Kidney capillary endothelial cell (primary cell): ENCODE results near the gene PELO.
"Not testable (repeated sequence)": the region's sequence is repeated elsewhere in the genome, so short reads cannot be mapped to it uniquely, and the experiment has no call there.

Experiments
- DNase-seq: peaks from one replicate; pipeline ENCODE4 v3.0.0-alpha.2; 2018; ENCODE audit warnings: low spot score

Gene PELO, protein sequence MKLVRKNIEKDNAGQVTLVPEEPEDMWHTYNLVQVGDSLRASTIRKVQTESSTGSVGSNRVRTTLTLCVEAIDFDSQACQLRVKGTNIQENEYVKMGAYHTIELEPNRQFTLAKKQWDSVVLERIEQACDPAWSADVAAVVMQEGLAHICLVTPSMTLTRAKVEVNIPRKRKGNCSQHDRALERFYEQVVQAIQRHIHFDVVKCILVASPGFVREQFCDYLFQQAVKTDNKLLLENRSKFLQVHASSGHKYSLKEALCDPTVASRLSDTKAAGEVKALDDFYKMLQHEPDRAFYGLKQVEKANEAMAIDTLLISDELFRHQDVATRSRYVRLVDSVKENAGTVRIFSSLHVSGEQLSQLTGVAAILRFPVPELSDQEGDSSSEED

DNA sequence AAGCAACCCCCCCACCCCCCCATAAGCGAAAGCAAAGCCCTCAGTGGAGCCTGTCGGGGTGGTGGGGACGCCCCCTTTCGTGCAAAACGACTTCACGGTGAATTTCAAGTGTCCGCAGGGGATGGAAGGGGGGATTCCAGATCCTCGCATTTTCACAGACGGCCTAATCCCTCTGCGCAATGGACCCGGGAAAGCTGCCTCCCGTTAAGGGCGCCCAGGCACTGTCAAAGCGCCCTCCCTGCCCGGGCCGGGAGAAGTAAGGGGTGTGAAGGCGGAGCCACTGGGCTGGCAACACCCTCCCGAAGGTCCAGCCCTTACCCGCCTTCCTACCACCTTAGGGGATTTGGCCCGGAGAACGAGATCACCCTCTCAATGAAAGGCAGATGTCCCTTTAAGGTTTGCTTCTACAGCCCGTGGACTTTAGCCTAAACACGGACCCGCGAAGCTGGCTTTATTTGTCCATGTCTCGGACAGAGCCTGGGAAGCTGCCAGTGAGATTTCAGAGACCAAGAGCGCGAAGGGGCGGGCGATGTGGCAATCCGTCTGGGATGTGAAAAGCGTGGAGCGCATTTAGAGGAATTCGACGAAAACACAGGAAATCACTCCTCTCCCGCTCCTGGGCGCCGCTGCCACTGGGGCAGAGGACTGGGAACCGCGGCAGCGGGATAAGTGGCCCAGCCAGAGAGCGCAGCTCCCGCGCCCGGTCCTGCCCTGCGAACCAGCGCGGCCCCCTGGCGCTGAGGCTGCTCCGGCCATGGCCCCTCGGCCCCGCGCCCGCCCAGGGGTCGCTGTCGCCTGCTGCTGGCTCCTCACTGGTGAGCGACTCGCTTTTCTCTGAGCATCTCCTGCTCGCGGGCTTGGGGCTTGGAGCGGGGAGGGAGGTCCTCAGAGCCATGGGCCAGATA lies at the start of gene PELO, which contains the start of gene ITGA1:
PELO (plus strand) TSS at position 317 of the 905 bp plus-strand sequence. CDS start 12,479 bp downstream, outside the sequence.
ITGA1 (plus strand) TSS at position 317 of the 905 bp plus-strand sequence; CDS start at position 755, 438 bp downstream.
- DNase-seq, result peak; percentile 74

DNA sequence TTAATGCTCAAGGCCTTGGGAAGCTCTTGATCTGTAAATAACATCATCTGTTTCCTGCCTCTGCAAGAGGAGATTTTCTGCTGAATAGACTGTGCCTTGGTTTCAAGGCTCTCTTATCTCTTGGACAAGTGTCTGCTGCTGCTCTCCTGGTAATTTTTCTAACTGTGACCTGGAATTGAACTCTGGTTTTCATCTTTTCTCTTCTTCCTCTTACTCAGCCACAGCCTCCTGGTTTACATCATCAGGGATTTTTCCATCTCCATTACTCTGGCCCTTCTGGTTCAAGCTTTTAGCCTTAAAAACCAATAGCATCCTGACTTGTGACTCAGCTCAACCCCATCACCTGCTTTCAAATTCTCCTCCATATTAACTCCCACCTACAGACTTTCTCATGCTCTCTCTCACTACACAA lies 49.6 kb upstream of the PELO start:
- no peak for DNase-seq

DNA sequence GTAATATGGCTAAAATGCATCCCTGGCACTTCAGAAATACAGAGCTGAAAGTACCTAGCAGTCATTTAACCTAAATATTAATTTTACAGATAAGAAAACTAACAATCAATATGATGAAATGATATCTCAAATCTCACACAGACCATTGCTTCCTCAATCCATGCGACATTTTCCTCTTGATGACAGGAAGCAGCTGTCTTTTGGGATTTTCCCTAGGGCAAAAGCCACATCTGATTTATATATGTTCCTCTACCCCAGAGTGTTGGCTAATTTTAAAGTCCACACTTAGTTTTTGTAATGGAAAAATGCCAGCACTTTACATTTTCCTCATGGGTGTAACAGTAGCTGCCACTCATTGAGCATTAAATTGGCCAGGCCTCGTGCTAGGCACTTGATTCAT lies 47.7 kb upstream of the PELO start:
- no peak for DNase-seq

DNA sequence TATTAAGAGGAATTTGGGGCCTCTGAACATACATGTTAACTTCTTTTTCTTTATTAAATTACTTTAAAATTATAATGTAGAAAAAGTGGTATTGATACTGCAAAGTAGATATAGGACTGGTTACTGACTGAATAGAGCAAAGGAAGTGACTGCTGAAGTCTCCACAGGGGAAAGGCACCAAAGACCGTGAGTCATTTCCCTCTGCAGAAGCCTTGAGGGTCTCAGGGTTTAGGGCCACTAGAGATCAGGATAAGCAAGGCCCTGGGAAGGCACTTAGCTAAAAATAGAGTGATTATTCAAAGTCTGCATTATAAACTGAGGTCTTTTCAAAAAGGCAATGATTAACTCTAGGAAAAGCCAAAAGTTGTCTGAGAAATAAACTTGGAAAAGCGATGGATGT lies 44.7 kb upstream of the PELO start:
- DNase-seq, result peak; percentile 82

DNA sequence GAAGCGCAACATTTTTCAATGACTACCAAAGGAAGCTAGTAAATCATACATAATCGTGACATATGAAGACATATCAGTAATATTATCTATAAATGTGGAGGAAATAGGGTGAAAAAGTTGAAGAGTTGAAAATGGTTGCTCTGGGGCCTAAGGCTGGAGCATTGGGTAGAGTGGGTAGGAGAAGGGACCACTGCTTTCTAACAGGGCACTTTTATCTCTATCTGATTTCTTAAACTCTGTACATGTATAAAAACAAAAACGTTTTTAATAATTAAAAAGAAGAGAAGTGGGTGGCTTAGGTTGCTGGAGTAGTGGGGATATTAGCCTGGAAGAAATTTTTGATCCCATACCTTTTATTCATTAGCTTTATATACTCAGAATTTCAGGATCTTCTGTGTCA lies 44.2 kb upstream of the PELO start:
- DNase-seq, result peak; percentile 26

DNA sequence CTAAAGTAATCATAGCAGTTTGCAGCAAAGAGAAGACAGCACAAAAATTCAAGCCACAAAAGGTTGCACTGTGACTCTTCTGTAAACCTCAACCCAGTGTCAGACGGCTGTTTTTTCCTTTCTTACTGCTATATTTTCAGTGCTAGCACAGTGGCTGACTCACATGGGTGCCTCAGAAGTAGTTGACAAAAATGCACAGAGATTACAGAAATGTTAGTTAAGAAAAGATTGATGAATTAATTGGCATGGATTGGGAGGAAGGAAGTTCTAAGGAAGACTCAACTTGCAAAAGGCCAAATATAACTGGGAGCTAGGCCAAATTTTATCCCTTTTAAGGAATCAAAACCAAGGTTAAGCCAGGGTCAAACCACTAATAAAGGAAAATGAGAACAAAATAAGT lies 43.7 kb upstream of the PELO start:
- DNase-seq, result peak; percentile 66

DNA sequence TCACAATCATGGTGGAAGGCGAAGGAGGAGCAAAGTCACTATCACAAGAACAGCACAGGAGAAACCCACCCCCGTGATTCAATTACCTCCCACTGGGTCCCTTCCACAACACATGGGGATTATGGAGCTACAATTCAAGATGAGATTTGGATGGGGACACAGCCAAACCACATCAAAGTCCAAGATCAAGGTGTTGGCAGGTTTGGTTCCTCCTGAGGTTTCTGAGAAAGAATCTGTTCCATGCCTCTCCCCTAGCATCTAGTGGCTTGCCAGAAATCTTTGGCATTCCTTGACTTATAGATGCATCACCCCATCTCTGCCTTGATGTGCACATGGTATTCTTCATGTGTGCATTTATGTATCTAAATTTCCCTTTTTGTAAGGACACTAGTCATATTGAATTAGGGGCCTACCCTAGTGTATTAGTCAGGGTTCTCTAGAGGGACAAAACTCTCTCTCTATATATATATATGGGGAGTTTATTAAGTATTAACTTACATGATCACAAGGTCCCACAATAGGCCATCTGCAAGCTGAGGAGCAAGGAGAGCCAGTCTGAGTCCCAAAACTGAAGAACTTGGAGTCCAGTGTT lies 42.8 kb upstream of the PELO start:
- not testable (repeated sequence) for DNase-seq

DNA sequence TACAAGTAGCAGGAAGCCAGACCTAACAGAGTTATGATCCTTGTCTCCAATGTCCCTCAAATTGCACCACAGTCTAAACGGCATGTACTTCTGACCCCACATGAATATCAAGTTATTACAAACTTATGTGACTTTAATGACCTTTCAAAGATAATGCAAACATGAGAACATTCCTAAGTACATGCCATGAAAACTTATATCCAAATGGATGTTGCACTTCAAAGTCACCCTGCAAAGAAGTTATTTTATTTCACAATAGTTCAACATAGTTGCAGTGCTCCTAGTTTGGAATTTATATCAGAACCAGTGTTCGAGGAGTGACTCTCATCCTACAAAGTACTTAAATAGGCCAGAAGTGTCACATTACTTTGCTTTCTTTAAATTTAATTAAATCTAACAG lies 41.2 kb upstream of the PELO start:
- no peak for DNase-seq

DNA sequence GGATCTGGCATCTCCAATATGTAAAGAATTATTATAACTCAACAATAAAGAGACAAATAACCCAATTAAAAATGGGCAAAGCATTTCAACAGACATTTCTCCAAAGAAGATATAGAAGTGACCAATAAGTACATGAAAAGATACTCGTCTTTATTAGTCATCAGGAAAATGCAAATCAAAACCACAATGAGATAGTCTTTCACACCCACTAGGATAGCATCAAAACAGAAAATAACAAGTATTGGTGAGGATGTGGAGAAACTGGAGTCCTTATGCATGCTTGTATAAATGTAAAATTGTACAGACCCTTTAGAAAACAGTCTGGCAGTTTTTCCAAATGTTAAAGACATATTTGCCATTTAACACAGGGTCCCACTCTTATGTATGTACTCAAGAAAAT lies 39.1 kb upstream of the PELO start:
- DNase-seq, result no peak

DNA sequence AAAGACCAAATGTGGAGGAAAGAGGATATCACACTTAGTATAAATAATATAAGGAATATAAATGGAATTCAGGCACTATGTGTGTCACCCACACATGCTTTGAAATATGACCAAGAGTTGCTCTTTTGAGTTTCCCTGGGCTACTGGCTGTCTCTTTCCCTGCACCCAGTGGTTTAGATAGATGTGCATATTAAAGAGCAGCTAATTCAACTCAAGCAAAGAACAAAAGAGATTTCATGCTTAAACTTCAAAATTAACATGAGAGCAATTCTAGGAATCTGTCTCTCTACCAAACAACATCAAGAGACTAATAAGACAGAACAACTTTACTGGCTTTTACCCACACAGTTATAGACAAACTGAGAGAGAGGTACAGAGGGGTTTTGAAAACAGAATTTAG lies 38.0 kb upstream of the PELO start:
- no peak for DNase-seq

DNA sequence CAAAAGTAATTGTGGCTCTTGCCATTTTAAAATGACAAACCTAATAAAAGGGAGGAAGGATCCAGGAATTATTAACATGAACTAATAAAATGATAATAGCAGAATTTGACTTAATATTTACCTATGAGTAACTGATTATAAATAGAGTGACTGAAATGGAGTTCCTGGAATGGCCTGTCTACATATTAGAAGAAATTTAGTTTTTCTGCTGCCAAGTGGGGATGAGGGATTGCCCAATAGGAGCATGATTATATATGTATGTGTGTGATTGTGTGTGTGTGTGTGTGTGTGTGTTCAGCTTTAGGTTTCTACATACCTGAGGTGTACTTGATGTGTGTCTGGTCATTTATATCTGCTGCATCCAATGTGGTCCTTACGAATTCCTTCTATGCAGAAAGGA lies 36.6 kb upstream of the PELO start:
- DNase-seq, result no peak

DNA sequence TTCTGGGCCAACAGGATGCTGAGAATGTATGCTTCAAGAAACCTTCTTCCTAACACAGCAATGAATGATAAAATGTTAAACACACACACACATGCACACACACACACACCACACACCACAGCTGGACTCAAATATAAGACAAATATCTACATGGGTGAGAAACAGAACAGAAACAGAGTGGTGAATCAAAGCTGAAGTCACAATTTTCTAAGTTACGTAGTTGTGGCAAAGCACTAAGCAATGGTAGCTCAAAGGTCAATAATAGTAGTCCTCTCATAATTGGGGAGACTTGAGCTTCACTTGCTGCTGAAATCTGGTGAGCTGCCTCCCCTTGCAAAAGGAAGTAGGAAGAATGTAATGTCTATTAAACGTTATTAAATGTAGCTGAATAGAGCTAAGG lies 33.7 kb upstream of the PELO start:
- DNase-seq, result no peak

DNA sequence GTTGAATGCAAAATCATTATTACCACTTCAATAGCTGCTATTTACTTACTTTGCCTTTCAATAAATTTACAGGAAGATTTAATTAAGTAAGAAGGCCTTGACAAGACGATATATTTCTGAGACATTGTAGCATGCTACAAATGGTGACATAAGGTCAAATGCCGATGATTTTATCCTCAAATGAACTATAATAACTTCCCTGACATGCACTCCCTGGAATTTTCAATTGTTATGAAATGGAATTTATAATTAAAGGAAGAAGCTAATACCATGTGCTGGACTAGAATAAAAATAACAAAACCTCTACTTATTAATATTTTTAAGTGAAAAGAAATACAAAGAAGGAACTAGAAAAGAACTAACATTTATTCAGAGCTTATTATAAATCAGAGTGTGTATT lies 30.2 kb upstream of the PELO start:
- no peak for DNase-seq

DNA sequence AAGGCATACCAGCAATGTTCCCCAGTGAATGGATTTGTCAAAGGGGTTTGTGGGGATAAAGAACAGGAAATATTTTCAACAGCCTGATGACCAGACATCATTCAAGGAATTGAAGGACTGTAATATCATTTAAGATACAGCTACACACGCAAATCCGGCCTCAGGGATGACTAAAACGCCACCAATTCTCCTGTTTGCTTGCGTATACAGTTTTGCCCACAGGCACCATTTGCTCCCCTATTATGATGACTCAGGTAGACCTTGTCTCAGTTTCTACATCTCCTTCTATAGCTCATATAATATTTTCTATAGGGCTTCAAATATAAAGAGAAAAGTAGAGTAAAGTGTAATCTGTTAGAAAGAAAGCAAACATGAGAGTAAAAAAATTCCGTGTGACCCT lies 29.7 kb upstream of the PELO start:
- no peak for DNase-seq

DNA sequence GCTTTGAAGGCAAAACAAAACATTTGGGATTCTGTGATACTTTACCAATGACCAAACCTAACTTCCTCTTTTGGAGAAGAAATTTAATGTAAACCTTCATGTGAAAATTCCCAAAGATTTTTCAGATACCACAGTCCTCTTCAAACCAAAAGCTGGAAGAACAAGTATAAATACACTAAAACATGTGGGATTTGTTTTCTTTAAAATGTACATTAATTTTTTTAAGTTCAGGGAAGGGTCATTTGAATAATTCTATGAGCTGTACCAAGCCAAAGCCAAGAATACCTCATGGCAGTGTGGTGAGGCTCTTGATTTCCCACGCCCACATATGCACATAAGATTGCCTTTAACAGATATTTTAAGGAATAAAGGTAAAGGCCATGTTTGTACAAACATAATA lies 28.4 kb upstream of the PELO start:
- no peak for DNase-seq

DNA sequence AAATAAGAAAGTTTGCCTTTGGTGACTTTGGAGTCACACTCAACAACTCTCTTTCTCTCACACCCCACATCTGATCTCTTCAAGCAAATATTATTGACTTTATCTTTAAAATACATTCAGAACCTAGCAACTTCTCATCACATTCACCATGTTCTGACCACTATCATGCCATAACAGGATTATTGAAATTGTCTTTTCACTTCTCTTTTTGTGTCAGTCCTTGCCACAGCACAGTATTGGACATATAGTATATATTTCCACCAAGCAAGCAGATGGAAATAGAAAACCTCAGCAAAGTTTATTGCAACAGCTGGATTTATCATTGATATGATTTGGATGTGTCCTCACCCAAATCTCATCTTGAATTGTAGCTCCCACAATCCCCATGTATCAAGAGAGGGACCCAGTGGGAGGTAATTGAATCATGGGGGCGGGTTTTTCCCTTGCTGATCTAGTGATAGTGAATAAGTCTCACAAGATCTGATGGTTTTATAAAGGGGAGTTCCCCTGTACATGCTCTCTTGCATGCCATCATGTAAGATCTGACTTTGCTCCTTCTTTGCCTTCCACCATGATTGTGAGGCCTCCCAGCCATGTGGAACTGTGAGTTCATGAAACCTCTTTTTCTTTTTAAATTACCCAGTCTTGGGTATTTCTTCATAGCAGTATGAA lies 26.9 kb upstream of the PELO start:
- DNase-seq, result no peak

DNA sequence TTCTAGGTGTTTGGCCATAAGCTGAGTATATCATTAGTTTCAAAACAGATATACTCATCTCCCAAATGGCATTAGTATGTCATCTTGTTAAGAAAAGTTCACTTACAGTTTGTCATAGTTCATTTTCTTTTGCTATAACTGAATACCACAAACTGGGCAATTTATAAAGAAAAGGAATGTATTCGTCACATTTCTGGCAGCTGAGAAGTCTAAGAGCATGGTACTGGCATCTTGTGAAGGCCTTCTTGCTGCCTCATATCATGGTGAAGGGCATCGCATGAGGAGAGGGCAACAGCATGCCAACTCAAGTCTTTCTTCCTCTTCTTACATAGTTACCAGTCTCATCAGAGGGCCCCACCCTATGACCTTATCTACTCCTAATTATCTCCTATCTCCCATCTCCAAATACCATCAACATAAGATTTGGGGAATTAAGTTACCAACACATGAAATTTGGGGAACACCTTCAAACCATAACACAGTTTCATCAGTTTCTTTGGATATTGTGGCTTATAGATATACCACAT lies 20.4 kb upstream of the PELO start:
- no peak for DNase-seq

DNA sequence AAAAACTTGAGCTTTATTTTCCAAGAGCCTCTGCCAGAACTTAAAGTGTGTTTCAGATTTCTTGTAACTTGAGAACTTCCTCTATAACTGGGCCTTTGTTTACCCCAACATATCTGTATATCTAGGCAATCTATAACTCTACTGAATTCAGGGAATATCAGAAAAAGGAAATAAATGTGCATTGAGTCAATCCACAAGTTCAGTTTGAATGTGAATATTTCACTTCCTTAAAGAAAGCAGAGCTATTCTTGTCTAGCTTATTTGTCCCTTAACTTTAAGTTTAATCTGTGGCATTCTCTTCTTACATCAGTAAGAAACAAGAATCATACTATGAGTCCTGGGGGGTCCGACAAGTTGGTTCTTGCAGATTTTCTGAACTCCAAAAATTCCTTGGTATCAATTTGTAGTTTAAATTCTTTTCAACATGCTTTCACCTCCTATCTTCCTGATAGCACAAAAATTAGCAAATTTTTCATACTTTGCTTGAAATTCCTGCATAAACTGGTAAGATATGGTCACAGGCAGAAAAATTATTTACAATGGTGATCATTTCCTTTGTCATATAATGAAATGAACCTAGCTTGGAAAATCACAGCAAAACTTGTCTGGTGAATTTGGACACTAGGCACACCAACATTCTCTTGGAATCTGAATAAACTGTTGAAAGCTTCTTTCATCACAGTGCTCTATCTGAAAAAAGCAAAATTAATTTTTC lies 19.8 kb upstream of the PELO start:
- DNase-seq, result no peak

DNA sequence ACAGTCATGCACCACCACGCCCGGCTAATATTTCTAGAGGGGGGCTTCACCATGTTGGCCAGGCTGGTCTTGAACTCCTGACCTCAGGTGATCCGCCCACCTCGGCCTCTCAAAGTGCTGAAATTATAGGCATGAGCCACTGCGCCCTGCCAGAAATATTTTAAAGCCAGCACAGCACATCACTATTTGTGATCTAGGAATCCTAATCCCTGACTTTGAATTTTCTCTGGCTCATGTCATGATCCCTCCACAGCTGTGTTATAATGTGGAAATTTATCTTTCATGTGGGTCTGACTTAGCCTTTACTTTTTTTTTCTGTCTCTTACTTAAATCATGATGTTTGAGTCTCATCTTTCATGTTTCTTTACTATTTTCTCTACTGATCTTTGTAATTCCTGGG lies 18.7 kb upstream of the PELO start:
- DNase-seq, result no peak

DNA sequence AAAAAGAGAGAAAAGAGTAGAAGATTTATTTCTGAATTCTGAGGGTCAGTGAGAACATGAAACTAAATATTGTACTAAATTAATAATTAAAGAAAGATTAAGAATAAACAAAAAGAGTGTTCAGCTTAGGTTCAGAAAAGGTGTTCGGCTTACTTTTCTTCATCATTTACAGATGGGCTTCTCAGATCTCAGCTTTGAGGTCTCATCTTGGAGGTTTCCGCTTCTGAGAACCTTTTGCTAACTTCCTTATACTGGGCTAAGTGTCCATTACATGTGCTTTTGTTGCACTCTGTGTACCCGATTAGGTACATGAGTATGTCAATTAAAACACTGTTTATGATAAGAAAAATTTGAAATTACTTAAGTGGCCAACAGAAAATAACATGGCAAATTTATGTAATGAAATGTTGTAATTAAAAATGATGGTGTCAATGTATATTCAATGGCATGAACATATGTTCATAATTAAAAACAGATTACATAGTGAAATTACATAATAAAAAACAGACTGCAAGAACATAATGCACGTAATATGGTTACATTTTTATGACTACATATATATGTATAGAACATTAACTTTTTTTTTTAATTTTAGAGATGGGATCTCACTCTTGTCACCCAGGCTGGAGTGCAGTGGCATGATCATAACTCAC lies 17.3 kb upstream of the PELO start:
- DNase-seq, result no peak
